H1 (cell line): Measurements from ENCODE around the gene LIN28B. TPM values are rescaled to one million over a fixed set of nuclear protein-coding genes. Genes with fewer than 3 reads are reported as not detected.

Experiments used
- CTCF ChIA-PET: fragments of 300-600 bp; sonication (Branson Sonifier 250); formaldehyde crosslinking; loops from one replicate; lab custom pipeline; 2021; ENCODE audit not compliant: partially characterized antibody; lab: Charles Lee
- POLR2A ChIA-PET: fragments of 300-600 bp; sonication (Branson Sonifier 250); formaldehyde crosslinking; loops from one replicate; lab custom pipeline; 2021; ENCODE audit warnings: inconsistent platforms; ENCODE audit not compliant: partially characterized antibody; lab: Charles Lee
- DNase-seq, 2 experiments: peaks; one replicate each; pipeline versions ENCODE4 v3.0.0 to v3.0.0-alpha.2; 2010 to 2022; ENCODE audit warnings: low spot score in 2 of 2, low read depth in 1 of 2, mixed read lengths in 1 of 2
- FAIRE-seq: peaks from 2 replicates; lab custom pipeline; 2011; peaks lifted over from hg19 to GRCh38; lab: Jason Lieb, UNC
- H2AFZ ChIP-seq: 2 replicates; pipeline ENCODE4 v1.8.1; 2012; ENCODE audit warnings: low read length, inconsistent platforms
- H2AK5ac ChIP-seq: 2 replicates; pipeline ENCODE4 v1.6.1; 2013; ENCODE audit warnings: low read depth, low read length
- H2BK120ac ChIP-seq: replicated peaks from 2 replicates; pipeline ENCODE3; 2013; ENCODE audit warnings: low read depth, low read length, inconsistent platforms
- H2BK12ac ChIP-seq: 2 replicates; pipeline ENCODE4 v1.6.1; 2013; ENCODE audit warnings: low read depth, low read length
- H2BK15ac ChIP-seq: 2 replicates; pipeline ENCODE4 v1.6.1; 2013; ENCODE audit warnings: low read length
- H2BK20ac ChIP-seq: 2 replicates; pipeline ENCODE4 v1.6.1; 2013; ENCODE audit warnings: low read length
- H2BK5ac ChIP-seq: 2 replicates; pipeline ENCODE4 v1.6.1; 2013; ENCODE audit warnings: low read depth, low read length
- H3K14ac ChIP-seq: 2 replicates; pipeline ENCODE4 v1.6.1; 2013; ENCODE audit warnings: inconsistent platforms; ENCODE audit not compliant: insufficient read length
- H3K18ac ChIP-seq: 2 replicates; pipeline ENCODE4 v1.6.1; 2013; ENCODE audit warnings: low read length; ENCODE audit errors: extremely low read depth
- H3K23ac ChIP-seq: 2 replicates; pipeline ENCODE4 v1.6.1; 2013; ENCODE audit warnings: inconsistent platforms; ENCODE audit not compliant: insufficient read length
- H3K23me2 ChIP-seq: 2 replicates; pipeline ENCODE4 v1.6.1; 2013; ENCODE audit warnings: low read depth, low read length
- H3K27ac ChIP-seq: 2 replicates; pipeline ENCODE4 v1.6.1; 2011; ENCODE audit warnings: low read depth, low read length, inconsistent platforms
- H3K27me3 ChIP-seq, 4 experiments: replicated peaks in 1 of 4; 1 replicate in 1 of 4; 2 replicates in 3 of 4; pipeline versions ENCODE4 v1.6.1 to v1.8.1; 2011 to 2013; ENCODE audit warnings: low read length in 3 of 4, mild to moderate bottlenecking in 3 of 4, inconsistent platforms in 2 of 4, mixed read lengths in 2 of 4, moderate library complexity in 1 of 4; ENCODE audit not compliant: control insufficient read depth in 3 of 4, insufficient read depth in 3 of 4; ENCODE audit errors: extremely low read depth in 1 of 4
- H3K36me3 ChIP-seq, 4 experiments: 2 replicates each; pipeline versions ENCODE4 v1.6.1 to v1.8.1; 2011 to 2013; ENCODE audit warnings: mild to moderate bottlenecking in 4 of 4, low read length in 3 of 4, moderate library complexity in 2 of 4, control low read depth in 1 of 4, inconsistent platforms in 1 of 4; ENCODE audit not compliant: insufficient read depth in 4 of 4, control insufficient read depth in 2 of 4
- H3K4ac ChIP-seq: replicated peaks from 2 replicates; pipeline ENCODE3; 2013; ENCODE audit warnings: low read length, low read depth, mixed read lengths, inconsistent platforms; ENCODE audit not compliant: insufficient read length
- H3K4me1 ChIP-seq, 4 experiments: replicated peaks in 1 of 4; 1 replicate in 1 of 4; 2 replicates in 3 of 4; pipeline versions ENCODE4 v1.6.1 to v1.8.1; 2011 to 2013; ENCODE audit warnings: low read length in 3 of 4, inconsistent platforms in 2 of 4, mixed read lengths in 1 of 4; ENCODE audit not compliant: insufficient read depth in 4 of 4, control insufficient read depth in 3 of 4
- H3K4me2 ChIP-seq, 2 experiments: 2 replicates each; pipeline versions ENCODE4 v1.6.1 to v1.8.1; 2011 to 2013; ENCODE audit warnings: low read depth in 2 of 2, low read length in 2 of 2, control low read depth in 1 of 2, inconsistent platforms in 1 of 2, mild to moderate bottlenecking in 1 of 2; ENCODE audit not compliant: insufficient read depth in 1 of 2
- H3K4me3 ChIP-seq, 4 experiments: fragments of 200-600, 300-600 bp in 1 of 4; sonication (generic), shearing (Covaris generic), sonication (Bioruptor Twin) in 1 of 4; 2 replicates each; pipeline versions ENCODE4 v1.5.1 to v1.8.1; 2011 to 2016; ENCODE audit warnings: low read length in 4 of 4, low read depth in 3 of 4, control low read depth in 2 of 4, inconsistent platforms in 2 of 4, mild to moderate bottlenecking in 2 of 4, mixed read lengths in 1 of 4, moderate library complexity in 1 of 4; ENCODE audit not compliant: insufficient read depth in 2 of 4; ENCODE audit errors: extremely low read depth in 1 of 4
- H3K56ac ChIP-seq: replicated peaks from 2 replicates; pipeline ENCODE3; 2013; ENCODE audit warnings: low read depth, mild to moderate bottlenecking, mixed read lengths, low read length, inconsistent platforms; ENCODE audit not compliant: insufficient read length
- H3K79me1 ChIP-seq: 2 replicates; pipeline ENCODE4 v1.6.1; 2013; ENCODE audit warnings: low read depth, low read length, control low read depth
- H3K79me2 ChIP-seq, 2 experiments: 2 replicates each; pipeline versions ENCODE4 v1.6.1 to v1.8.1; 2012 to 2013; ENCODE audit warnings: low read length in 2 of 2, mild to moderate bottlenecking in 2 of 2, inconsistent platforms in 1 of 2; ENCODE audit not compliant: insufficient read depth in 2 of 2, control insufficient read depth in 1 of 2
- H3K9ac ChIP-seq, 4 experiments: replicated peaks in 1 of 4; 1 replicate in 1 of 4; 2 replicates in 3 of 4; pipeline versions ENCODE4 v1.6.1 to v1.8.1; 2011 to 2013; ENCODE audit warnings: low read depth in 3 of 4, low read length in 3 of 4, control low read depth in 2 of 4, mild to moderate bottlenecking in 2 of 4, moderate library complexity in 2 of 4, inconsistent platforms in 1 of 4; ENCODE audit errors: extremely low read depth in 1 of 4
- H3K9me3 ChIP-seq, 2 experiments: 2 replicates each; pipeline versions ENCODE4 v1.6.1 to v1.8.1; 2012 to 2013; ENCODE audit warnings: mild to moderate bottlenecking in 2 of 2, moderate library complexity in 2 of 2, control low read depth in 1 of 2, inconsistent platforms in 1 of 2, low read depth in 1 of 2, low read length in 1 of 2, mixed read lengths in 1 of 2; ENCODE audit not compliant: insufficient read depth in 2 of 2
- H4K20me1 ChIP-seq, 2 experiments: replicated peaks in 1 of 2; 2 replicates each; pipeline versions ENCODE3 to v1.8.1; 2011 to 2013; ENCODE audit warnings: inconsistent platforms in 2 of 2, low read length in 2 of 2, mild to moderate bottlenecking in 1 of 2; ENCODE audit not compliant: insufficient read depth in 2 of 2, control insufficient read depth in 1 of 2
- H4K5ac ChIP-seq: 2 replicates; pipeline ENCODE4 v1.6.1; 2013; ENCODE audit warnings: low read length, low read depth, mixed read lengths, inconsistent platforms; ENCODE audit not compliant: insufficient read length
- H4K8ac ChIP-seq: 2 replicates; pipeline ENCODE4 v1.8.0; 2013; ENCODE audit warnings: mild to moderate bottlenecking, moderate library complexity, low read length, inconsistent platforms; ENCODE audit not compliant: insufficient read depth; ENCODE audit errors: extremely low read depth
- H4K91ac ChIP-seq: replicated peaks from 2 replicates; pipeline ENCODE3; 2013; ENCODE audit warnings: low read length, mixed read lengths, inconsistent platforms; ENCODE audit not compliant: insufficient read length
- CTBP2 ChIP-seq: IDR thresholded peaks from 2 replicates; pipeline ENCODE4 v1.7.0; 2011; ENCODE audit warnings: borderline replicate concordance, mild to moderate bottlenecking, moderate library complexity, mixed read lengths, low read length; ENCODE audit not compliant: insufficient read depth, insufficient read length
- NANOG ChIP-seq: IDR thresholded peaks from 2 replicates; pipeline ENCODE4 v1.6.1; 2011; ENCODE audit warnings: low read length, low read depth, mild to moderate bottlenecking, inconsistent platforms; ENCODE audit not compliant: insufficient read depth, poor library complexity, severe bottlenecking
- SIX5 ChIP-seq: IDR thresholded peaks from 2 replicates; pipeline ENCODE4 v1.6.1; 2011; ENCODE audit warnings: mild to moderate bottlenecking, low read depth, low read length
- SP2 ChIP-seq: IDR thresholded peaks from 2 replicates; pipeline ENCODE4 v1.6.1; 2012; ENCODE audit warnings: mild to moderate bottlenecking, low read length, inconsistent platforms
- WGBS, 2 experiments: shearing (Covaris generic) in 1 of 2; methylation state at CpG; one replicate each; pipeline versions ENCODE4 v1.1.6 to v1.1.7; 2013 to 2015; ENCODE audit warnings: low lambda C conversion rate in 2 of 2, mixed read lengths in 2 of 2, inconsistent platforms in 1 of 2, low coverage in 1 of 2, missing lambda C conversion rate in 1 of 2; ENCODE audit not compliant: insufficient replicate concordance in 2 of 2, insufficient coverage in 1 of 2, insufficient read length in 1 of 2; ENCODE audit errors: extremely low coverage in 1 of 2, missing lambda C conversion rate in 1 of 2; 5-methylcytosine and 5-hydroxymethylcytosine counted together
- polyA plus RNA-seq, 7 experiments: library from polyadenylated mRNA; depleted of rRNA in 3 of 7; stranded (reverse) in 5 of 7; unstranded in 2 of 7; fragments of >200 nt in 5 of 7; fragments of 200-250 nt in 2 of 7; gene quantifications; 1 replicate in 5 of 7; 2 replicates in 1 of 7; 4 replicates in 1 of 7; pipeline versions ENCODE4 v1.2.1 to v1.2.3, GENCODE V29; 2011 to 2013; ENCODE audit warnings: missing spikeins in 2 of 7, mixed read lengths in 2 of 7
- total RNA-seq: library from RNA; stranded (reverse); fragmentation: NEBNext Ultra II Directional; extraction: Animal tissue kit (Norgen Biotek cat#: 25700); gene quantifications from 2 replicates; pipeline ENCODE4 v1.2.1, GENCODE V29; 2021

Gene LIN28B
- total and polyA plus RNA-seq, 2 of the 8 experiments (the other 6 are each of a cell fraction or from before 2014, with no cell fraction given): 27.4 to 94.7 TPM

- H2BK5ac ChIP-seq: no peak overlapping the region
- H3K79me1 ChIP-seq: no peaks in the 10 kb centered on the region
- no peak for DNase-seq
- H3K79me2 ChIP-seq: peaks cover 0 to 39% of the 10 kb centered on the region in 2 experiments; a peak in 3 of 4 replicates
- no peak overlapping the region for H3K27ac ChIP-seq
- H3K4me1 ChIP-seq: no peaks in the 10 kb centered on the region
- H4K20me1 ChIP-seq: no peaks in the 10 kb centered on the region
- no peak overlapping the region for H3K14ac ChIP-seq
- H3K4me2 ChIP-seq: no peak overlapping the region
- CTCF ChIA-PET: no interaction called here
- H3K23ac ChIP-seq: no peak overlapping the region
- 92% methylated on average over 1 of the region's 1 CpG; no CpG with 5 or more reads in 1 of the 2 experiments for WGBS, 2 experiments
- H2BK12ac ChIP-seq: no peak overlapping the region
- H2AFZ ChIP-seq: no peak overlapping the region
- no peak overlapping the region for H4K8ac ChIP-seq
- peaks cover 0 to 8% (median 4%) of the 10 kb centered on the region in 4 experiments; a peak in 4 of 8 replicates for H3K36me3 ChIP-seq
- no peak overlapping the region for H2AK5ac ChIP-seq
- no peak overlapping the region for H2BK120ac ChIP-seq
- H3K23me2 ChIP-seq: no peaks in the 10 kb centered on the region
- no peak overlapping the region for H4K91ac ChIP-seq
- H3K27me3 ChIP-seq: no peaks in the 10 kb centered on the region
- no peak overlapping the region for H3K9ac ChIP-seq
- no peak overlapping the region for H3K4ac ChIP-seq
- no peak overlapping the region for H3K4me3 ChIP-seq
- H2BK15ac ChIP-seq: no peak overlapping the region
- no peak overlapping the region for H3K56ac ChIP-seq
- no peak overlapping the region for H2BK20ac ChIP-seq
- POLR2A ChIA-PET: no interaction called here
- H4K5ac ChIP-seq: no peak overlapping the region
- H3K18ac ChIP-seq: no peak overlapping the region
- no peaks in the 10 kb centered on the region for H3K9me3 ChIP-seq
- FAIRE-seq: no peak
- TF ChIP-seq SIX5: no peak
- no peak for TF ChIP-seq CTBP2
- no peak for TF ChIP-seq NANOG
- no peak for TF ChIP-seq SP2
Measured at GRCh38 chr6:105045526-105045925, 88.6 kb downstream of the LIN28B start.
